GM12878 (cell line): ENCODE data around the gene ASPG. TPM values are rescaled to one million over a fixed set of nuclear protein-coding genes. Genes with fewer than 3 reads are reported as not detected.

Source experiments
- ATAC-seq: fragments of 200-7000 bp; cut with Tn5 transposase; 3 replicates; pipeline ENCODE4 v1.9.1; 2020; ENCODE audit warnings: mild to moderate bottlenecking, moderate library complexity
- BruUV-seq: library from RNA; stranded (reverse); fragments of 400-500 nt; replicated peaks from 2 replicates; lab custom pipeline; 2021; lab: Mats Ljungman, UMichigan
- CTCF ChIA-PET: fragments of 300-600 bp; sonication (Branson Sonifier 250); formaldehyde crosslinking; extraction: SDS; loops from one replicate; lab custom pipeline; 2021; ENCODE audit warnings: inconsistent platforms; lab: Yijun Ruan, JAX
- POLR2A ChIA-PET: fragments of 350-600 bp; formaldehyde crosslinking; extraction: SDS; loops from one replicate; lab custom pipeline; 2021; ENCODE audit warnings: inconsistent platforms; lab: Charles Lee
- RAD21 ChIA-PET: fragments of 300-600 bp; sonication (Branson Sonifier 250); formaldehyde crosslinking; loops from one replicate; lab custom pipeline; 2023; ENCODE audit warnings: antibody characterized with exemption; ENCODE audit not compliant: unreplicated experiment; lab: Charles Lee
- SMC1A ChIA-PET: fragments of 300-600 bp; sonication (Branson Sonifier 250); formaldehyde crosslinking; loops from one replicate; lab custom pipeline; 2023; ENCODE audit not compliant: unreplicated experiment, uncharacterized antibody; lab: Charles Lee
- DNase-seq: peaks from one replicate; pipeline ENCODE4 v3.0.0-alpha.2; 2011; ENCODE audit warnings: low read depth, low spot score
- FAIRE-seq: peaks from 3 replicates; lab custom pipeline; 2011; peaks lifted over from hg19 to GRCh38; lab: Jason Lieb, UNC
- H2AFZ ChIP-seq: 2 replicates; pipeline ENCODE4 v1.6.0; 2011; ENCODE audit warnings: low read depth, low read length, control low read depth; ENCODE audit not compliant: control insufficient read depth
- H3K27ac ChIP-seq: 2 replicates; pipeline ENCODE4 v1.5.1; 2011; ENCODE audit warnings: control low read depth; ENCODE audit not compliant: control insufficient read depth, insufficient read depth
- H3K27me3 ChIP-seq, 2 experiments: replicated peaks in 1 of 2; 2 replicates each; pipeline versions ENCODE4 v1.6.0 to v1.6.1; 2011; ENCODE audit warnings: low read length in 1 of 2; ENCODE audit not compliant: control insufficient read depth in 2 of 2, insufficient read depth in 2 of 2
- H3K36me3 ChIP-seq, 2 experiments: 2 replicates each; pipeline ENCODE4 v1.5.1; 2011; ENCODE audit warnings: low read length in 1 of 2; ENCODE audit not compliant: control insufficient read depth in 2 of 2, insufficient read depth in 2 of 2
- H3K4me1 ChIP-seq: 2 replicates; pipeline ENCODE4 v1.6.1; 2011; ENCODE audit warnings: mild to moderate bottlenecking, low read length, moderate library complexity, mixed read lengths; ENCODE audit not compliant: control insufficient read depth, insufficient read depth
- H3K4me2 ChIP-seq: 2 replicates; pipeline ENCODE4 v1.6.0; 2011; ENCODE audit warnings: control low read depth; ENCODE audit not compliant: control insufficient read depth, insufficient read depth
- H3K4me3 ChIP-seq: fragments of 200-600 bp; sonication (generic); 2 replicates; pipeline ENCODE4 v1.5.1; 2016
- H3K79me2 ChIP-seq: 2 replicates; pipeline ENCODE4 v1.6.0; 2011; ENCODE audit warnings: low read length; ENCODE audit not compliant: control insufficient read depth, insufficient read depth
- H3K9ac ChIP-seq: 2 replicates; pipeline ENCODE4 v1.8.0; 2011; ENCODE audit warnings: low read length, control low read depth, mixed read lengths; ENCODE audit not compliant: control insufficient read depth, insufficient read depth
- H3K9me3 ChIP-seq: replicated peaks from 3 replicates; pipeline ENCODE4 v1.5.1; 2011; ENCODE audit warnings: mild to moderate bottlenecking, low read length; ENCODE audit not compliant: control insufficient read depth, insufficient read depth
- H4K20me1 ChIP-seq: 2 replicates; pipeline ENCODE4 v1.6.0; 2011; ENCODE audit not compliant: control insufficient read depth, insufficient read depth
- ASH2L ChIP-seq: fragments of 300-600, 200-600 bp; sonication (generic); IDR thresholded peaks from 2 replicates; pipeline ENCODE4 v1.6.1; 2017; ENCODE audit warnings: low read depth, mild to moderate bottlenecking, borderline replicate concordance
- GATAD2B ChIP-seq: fragments of 450-650 bp; conservative IDR thresholded peaks from 2 replicates; pipeline ENCODE4 v1.6.1; 2017; ENCODE audit warnings: low read depth, mild to moderate bottlenecking, moderate library complexity
- MTA2 ChIP-seq: fragments of 450-650 bp; IDR thresholded peaks from 2 replicates; pipeline ENCODE4 v1.6.1; 2016; ENCODE audit warnings: low read depth, mild to moderate bottlenecking, moderate library complexity
- MYC ChIP-seq: IDR thresholded peaks from 2 replicates; pipeline ENCODE4 v1.6.1; 2011; ENCODE audit warnings: mild to moderate bottlenecking, low read length, moderate library complexity, inconsistent platforms; ENCODE audit not compliant: insufficient read depth, insufficient replicate concordance, insufficient read length, severe bottlenecking
- POLR2AphosphoS5 ChIP-seq: IDR thresholded peaks from 2 replicates; pipeline ENCODE4 v1.6.1; 2011; ENCODE audit warnings: mild to moderate bottlenecking, low read length, inconsistent platforms
- SIX5 ChIP-seq: IDR thresholded peaks from 2 replicates; pipeline ENCODE4 v1.6.1; 2011; ENCODE audit warnings: mild to moderate bottlenecking, low read depth, low read length, moderate library complexity; ENCODE audit not compliant: severe bottlenecking
- STAT1 ChIP-seq: fragments of 450-650 bp; conservative IDR thresholded peaks from 2 replicates; pipeline ENCODE4 v1.6.1; 2014; ENCODE audit warnings: antibody characterized with exemption, mild to moderate bottlenecking
- TARDBP ChIP-seq: IDR thresholded peaks from 2 replicates; pipeline ENCODE4 v1.6.1; 2016; ENCODE audit warnings: borderline replicate concordance
- TBL1XR1 ChIP-seq: IDR thresholded peaks from 2 replicates; pipeline ENCODE4 v1.6.1; 2012; ENCODE audit warnings: low read depth, low read length, improper control_type of control experiment
- YBX1 ChIP-seq: fragments of 450-650 bp; IDR thresholded peaks from 2 replicates; pipeline ENCODE4 v1.6.1; 2016; ENCODE audit warnings: antibody characterized with exemption
- ZNF274 ChIP-seq: IDR thresholded peaks from one replicate; pipeline ENCODE4 v1.8.0; 2011; ENCODE audit not compliant: insufficient read length, insufficient read depth
- WGBS: methylation state at CpG from one replicate; pipeline ENCODE4 v1.1.6; 2016; ENCODE audit warnings: low lambda C conversion rate; ENCODE audit not compliant: insufficient replicate concordance, insufficient coverage; ENCODE audit errors: missing lambda C conversion rate; 5-methylcytosine and 5-hydroxymethylcytosine counted together
- in situ Hi-C: fragments of 300-500 bp; cut with MboI; formaldehyde crosslinking; loops from 9 replicates; pipeline ENCODE4 v1.14.3; 2018; ENCODE audit warnings: mixed read lengths
- intact Hi-C: fragments of 100-400 bp; cut with micrococcal nuclease; formaldehyde crosslinking; loops from one replicate; pipeline ENCODE4 v1.14.2; 2022; ENCODE audit not compliant: unreplicated experiment
- polyA plus RNA-seq, 11 experiments: library from polyadenylated mRNA; depleted of rRNA in 4 of 11; unstranded in 6 of 11; stranded (reverse) in 5 of 11; fragments of >200 nt; fragmentation: Nextera tagmentation in 4 of 11; fragmentation: Illumina TruSeq in 1 of 11; extraction: Ambion mirVana in 4 of 11; extraction: Trizol in 1 of 11; gene quantifications; 1 replicate in 1 of 11; 2 replicates in 10 of 11; pipeline versions ENCODE4 v1.2.1 to v1.2.3, GENCODE V29; 2011 to 2016; ENCODE audit warnings: inconsistent platforms in 2 of 11, missing spikeins in 2 of 11, low read depth in 1 of 11
- total RNA-seq, 4 experiments: library from RNA; depleted of rRNA in 3 of 4; stranded (reverse); fragments of >200 nt in 3 of 4; fragmentation: Illumina TruSeq in 1 of 4; extraction: Trizol in 1 of 4; gene quantifications; 2 replicates each; pipeline versions ENCODE4 v1.2.1 to v1.2.3, GENCODE V29; 2013 to 2021
- TF ChIP-seq, protein P1 (sequence below): fragments of 450-650 bp; IDR thresholded peaks from 2 replicates; pipeline ENCODE4 v1.6.1; 2016; ENCODE audit warnings: mild to moderate bottlenecking
- TF ChIP-seq, protein P2 (sequence below): fragments of 450-650 bp; IDR thresholded peaks from 2 replicates; pipeline ENCODE4 v1.6.1; 2018; ENCODE audit warnings: mild to moderate bottlenecking, low read depth, moderate library complexity; ENCODE audit not compliant: partially characterized antibody

ASPG gene
- total and polyA plus RNA-seq, 10 of the 15 experiments (the other 5 are each of a cell fraction or from before 2014, with no cell fraction given), result not detected

DNA sequence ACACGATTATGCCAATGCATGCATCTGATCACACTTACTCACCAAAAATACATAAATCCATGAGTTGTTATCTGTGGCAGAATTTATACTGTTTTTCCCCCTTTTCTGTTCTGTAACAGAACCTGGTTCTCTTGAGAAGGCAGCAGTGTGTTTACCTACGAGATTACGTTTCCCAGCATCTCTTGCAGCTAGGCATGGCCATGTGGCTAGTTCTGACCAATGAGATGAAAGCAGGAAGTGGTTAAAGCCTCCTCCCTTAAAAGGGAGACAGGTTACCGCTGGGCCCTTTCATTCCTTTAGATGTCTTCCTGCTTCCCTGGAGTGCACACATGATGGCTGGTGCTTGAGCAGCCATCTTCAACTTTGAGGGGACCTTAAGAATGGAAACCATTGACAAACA is 11.7 kb upstream of the ASPG start:
- ATAC-seq (no peak), FAIRE-seq (no peak), DNase-seq (no peak)
- POLR2A ChIA-PET, result no interaction called here
- WGBS, result 16% methylated on average over 4 of the region's 4 CpGs
- H3K79me2 ChIP-seq, result no peaks in the 10 kb centered on the region
- H3K9ac ChIP-seq, result no peak overlapping the region
- SMC1A ChIA-PET, result no interaction called here
- H4K20me1 ChIP-seq, result no peaks in the 10 kb centered on the region
- H3K4me2 ChIP-seq, result no peak overlapping the region
- TF ChIP-seq POLR2AphosphoS5 (no peak), STAT1 (no peak), ASH2L (no peak), TBL1XR1 (no peak), GATAD2B (no peak), MTA2 (no peak), TARDBP (no peak), MYC (no peak), YBX1 (no peak), SIX5 (no peak), ZNF274 (no peak)
- TF ChIP-seq, protein P1, sequence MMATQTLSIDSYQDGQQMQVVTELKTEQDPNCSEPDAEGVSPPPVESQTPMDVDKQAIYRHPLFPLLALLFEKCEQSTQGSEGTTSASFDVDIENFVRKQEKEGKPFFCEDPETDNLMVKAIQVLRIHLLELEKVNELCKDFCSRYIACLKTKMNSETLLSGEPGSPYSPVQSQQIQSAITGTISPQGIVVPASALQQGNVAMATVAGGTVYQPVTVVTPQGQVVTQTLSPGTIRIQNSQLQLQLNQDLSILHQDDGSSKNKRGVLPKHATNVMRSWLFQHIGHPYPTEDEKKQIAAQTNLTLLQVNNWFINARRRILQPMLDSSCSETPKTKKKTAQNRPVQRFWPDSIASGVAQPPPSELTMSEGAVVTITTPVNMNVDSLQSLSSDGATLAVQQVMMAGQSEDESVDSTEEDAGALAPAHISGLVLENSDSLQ, result no peak
- TF ChIP-seq, protein P2, sequence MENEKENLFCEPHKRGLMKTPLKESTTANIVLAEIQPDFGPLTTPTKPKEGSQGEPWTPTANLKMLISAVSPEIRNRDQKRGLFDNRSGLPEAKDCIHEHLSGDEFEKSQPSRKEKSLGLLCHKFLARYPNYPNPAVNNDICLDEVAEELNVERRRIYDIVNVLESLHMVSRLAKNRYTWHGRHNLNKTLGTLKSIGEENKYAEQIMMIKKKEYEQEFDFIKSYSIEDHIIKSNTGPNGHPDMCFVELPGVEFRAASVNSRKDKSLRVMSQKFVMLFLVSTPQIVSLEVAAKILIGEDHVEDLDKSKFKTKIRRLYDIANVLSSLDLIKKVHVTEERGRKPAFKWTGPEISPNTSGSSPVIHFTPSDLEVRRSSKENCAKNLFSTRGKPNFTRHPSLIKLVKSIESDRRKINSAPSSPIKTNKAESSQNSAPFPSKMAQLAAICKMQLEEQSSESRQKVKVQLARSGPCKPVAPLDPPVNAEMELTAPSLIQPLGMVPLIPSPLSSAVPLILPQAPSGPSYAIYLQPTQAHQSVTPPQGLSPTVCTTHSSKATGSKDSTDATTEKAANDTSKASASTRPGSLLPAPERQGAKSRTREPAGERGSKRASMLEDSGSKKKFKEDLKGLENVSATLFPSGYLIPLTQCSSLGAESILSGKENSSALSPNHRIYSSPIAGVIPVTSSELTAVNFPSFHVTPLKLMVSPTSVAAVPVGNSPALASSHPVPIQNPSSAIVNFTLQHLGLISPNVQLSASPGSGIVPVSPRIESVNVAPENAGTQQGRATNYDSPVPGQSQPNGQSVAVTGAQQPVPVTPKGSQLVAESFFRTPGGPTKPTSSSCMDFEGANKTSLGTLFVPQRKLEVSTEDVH, result no peak
- RAD21 ChIA-PET, result no interaction called here
- no peaks in the 10 kb centered on the region for H3K27me3 ChIP-seq
- H3K4me3 ChIP-seq, result no peak overlapping the region
- BruUV-seq, result no TSS peak
- no peaks in the 10 kb centered on the region; the same call in 1 of the 2 replicates for H3K4me1 ChIP-seq
- CTCF ChIA-PET, result no interaction called here
- intact Hi-C loops, result no loop called here
- H3K27ac ChIP-seq, result no peak overlapping the region
- no peak overlapping the region for H2AFZ ChIP-seq
- no peaks in the 10 kb centered on the region for H3K36me3 ChIP-seq
- peaks cover 2% of the 10 kb centered on the region; the same call in 1 of the 3 replicates for H3K9me3 ChIP-seq
- in situ Hi-C loops, result no loop called here
